NB4 (cell line): Measurements from ENCODE around the gene ITPRIP.

Source experiments
- DNase-seq: peaks from one replicate; pipeline ENCODE4 v3.0.0; 2010; ENCODE audit warnings: low read depth
- H3K4me3 ChIP-seq: one replicate; pipeline ENCODE4 v1.5.1; 2011; ENCODE audit warnings: mild to moderate bottlenecking, low read depth, low read length, moderate library complexity
- CTCF ChIP-seq: IDR thresholded peaks from one replicate; pipeline ENCODE4 v1.5.1; 2012; ENCODE audit warnings: low read depth, low read length
- MAX ChIP-seq: IDR thresholded peaks from 2 replicates; pipeline ENCODE4 v1.6.1; 2011; ENCODE audit warnings: low read depth, low read length
- MYC ChIP-seq: IDR thresholded peaks from 2 replicates; pipeline ENCODE4 v1.6.1; 2011; ENCODE audit warnings: low read depth, low read length
- POLR2A ChIP-seq: IDR thresholded peaks from 2 replicates; pipeline ENCODE4 v1.6.1; 2011; ENCODE audit warnings: mild to moderate bottlenecking; ENCODE audit not compliant: insufficient read length; ENCODE audit errors: extremely low read depth

The ITPRIP gene

GRCh38 chr10:104268713-104269645 is 69.3 kb downstream of the ITPRIP start, which contains the start of gene GSTO2:
GSTO2 (plus strand) TSS chr10:104269184; CDS start chr10:104274916, 5,732 bp downstream.
- H3K4me3 ChIP-seq, result peak within 1 kb of the TSS; percentile 96
- no peak for TF ChIP-seq CTCF
- TF ChIP-seq MYC, result peak; percentile 72
- peak; percentile 96 for TF ChIP-seq MAX
- TF ChIP-seq POLR2A, result peak; percentile 94
- DNase-seq, result peak; percentile 100

GRCh38 chr10:104268405-104268712 is 69.9 kb downstream of the ITPRIP start:
- TF ChIP-seq MYC, result no peak
- no peak for TF ChIP-seq CTCF
- no peak for TF ChIP-seq MAX
- no peak for TF ChIP-seq POLR2A
- peak overlapping the region; percentile 96 for H3K4me3 ChIP-seq
- peak; percentile 46 for DNase-seq

GRCh38 chr10:104267721-104268404 is 70.4 kb downstream of the ITPRIP start:
- DNase-seq, result no peak
- TF ChIP-seq CTCF (no peak), MAX (no peak), MYC (no peak)
- H3K4me3 ChIP-seq, result peak overlapping the region; percentile 96

- no peak overlapping the region for H3K4me3 ChIP-seq
- no peak for DNase-seq
- no peak for TF ChIP-seq CTCF
- TF ChIP-seq POLR2A, result no peak
- no peak for TF ChIP-seq MYC
- no peak for TF ChIP-seq MAX
Observed at GRCh38 chr10:104264783-104265182, 73.5 kb downstream of the ITPRIP start.

GRCh38 chr10:104262055-104262454 is 76.2 kb downstream of the ITPRIP start:
- no peak for TF ChIP-seq MAX
- DNase-seq, result no peak
- no peak overlapping the region for H3K4me3 ChIP-seq

- TF ChIP-seq CTCF (no peak), MAX (no peak), MYC (no peak), POLR2A (no peak)
- H3K4me3 ChIP-seq, result no peak overlapping the region
- DNase-seq, result peak; percentile 62
Observed at GRCh38 chr10:104260775-104261115, 77.5 kb downstream of the ITPRIP start.
